Measurements from ENCODE around the gene NEGR1.
"Not testable (repeated sequence)": the region's sequence is repeated elsewhere in the genome, so short reads cannot be mapped to it uniquely, and the experiment has no call there.

Gene NEGR1

GRCh38 chr1:72282271-72283021, at the start of gene NEGR1:
Gene NEGR1, minus strand, starts transcription at chr1:72282539.
- DNase-seq (ENCODE audit: low spot score), result no peak

- DNase-seq (ENCODE audit: low spot score), result no peak
Observed at GRCh38 chr1:72326494-72326893, 44.2 kb upstream of the NEGR1 start.

- DNase-seq (ENCODE audit: low spot score), result no peak
Observed at GRCh38 chr1:72324451-72324850, 42.1 kb upstream of the NEGR1 start.

- no peak for DNase-seq (ENCODE audit: low spot score)
Observed at GRCh38 chr1:72322910-72323309, 40.6 kb upstream of the NEGR1 start.

GRCh38 chr1:72296501-72296900, 14.2 kb upstream of the NEGR1 start:
- no peak for DNase-seq (ENCODE audit: low spot score)

- no peak for DNase-seq (ENCODE audit: low spot score)
Observed at GRCh38 chr1:72288886-72289285, 6.5 kb upstream of the NEGR1 start.

GRCh38 chr1:72286401-72286800, 4.1 kb upstream of the NEGR1 start:
- DNase-seq (ENCODE audit: low spot score), result no peak

GRCh38 chr1:72285074-72285425, 2.7 kb upstream of the NEGR1 start:
- DNase-seq (ENCODE audit: low spot score), result no peak

- DNase-seq (ENCODE audit: low spot score), result no peak
Observed at GRCh38 chr1:72284348-72285073, 2.2 kb upstream of the NEGR1 start.

GRCh38 chr1:72284084-72284347, 1.7 kb upstream of the NEGR1 start:
- DNase-seq (ENCODE audit: low spot score), result no peak

- DNase-seq (ENCODE audit: low spot score), result no peak
Observed at GRCh38 chr1:72283307-72284083, 1.2 kb upstream of the NEGR1 start.

GRCh38 chr1:72283022-72283306, 625 bp upstream of the NEGR1 start:
- DNase-seq (ENCODE audit: low spot score), result no peak

GRCh38 chr1:72281637-72282270, 585 bp downstream of the NEGR1 start:
- no peak for DNase-seq (ENCODE audit: low spot score)

- DNase-seq (ENCODE audit: low spot score), result no peak
Observed at GRCh38 chr1:72281144-72281543, 1.2 kb downstream of the NEGR1 start.

- DNase-seq (ENCODE audit: low spot score), result no peak
Observed at GRCh38 chr1:72280711-72281110, 1.6 kb downstream of the NEGR1 start.

- DNase-seq (ENCODE audit: low spot score), result no peak
Observed at GRCh38 chr1:72280131-72280530, 2.2 kb downstream of the NEGR1 start.

GRCh38 chr1:72278461-72278860, 3.9 kb downstream of the NEGR1 start:
- DNase-seq (ENCODE audit: low spot score), result no peak

- DNase-seq (ENCODE audit: low spot score), result no peak
Observed at GRCh38 chr1:72271555-72272085, 10.7 kb downstream of the NEGR1 start.

- no peak for DNase-seq (ENCODE audit: low spot score)
Observed at GRCh38 chr1:72262735-72263134, 19.6 kb downstream of the NEGR1 start.

- no peak for DNase-seq (ENCODE audit: low spot score)
Observed at GRCh38 chr1:72253132-72253531, 29.2 kb downstream of the NEGR1 start.

GRCh38 chr1:72241397-72241796, 40.9 kb downstream of the NEGR1 start:
- no peak for DNase-seq (ENCODE audit: low spot score)

- not testable (repeated sequence) for DNase-seq (ENCODE audit: low spot score)
Observed at GRCh38 chr1:72235931-72236330, 46.4 kb downstream of the NEGR1 start.

GRCh38 chr1:72235062-72235461, 47.3 kb downstream of the NEGR1 start:
- no peak for DNase-seq (ENCODE audit: low spot score)
